H1 (cell line): ENCODE results near the gene RAP1A. TPM values are rescaled to one million over a fixed set of nuclear protein-coding genes. Genes with fewer than 3 reads are reported as not detected.

Experiments used
- CTCF ChIA-PET: fragments of 300-600 bp; sonication (Branson Sonifier 250); formaldehyde crosslinking; loops from one replicate; lab custom pipeline; 2021; ENCODE audit not compliant: partially characterized antibody; lab: Charles Lee
- POLR2A ChIA-PET: fragments of 300-600 bp; sonication (Branson Sonifier 250); formaldehyde crosslinking; loops from one replicate; lab custom pipeline; 2021; ENCODE audit warnings: inconsistent platforms; ENCODE audit not compliant: partially characterized antibody; lab: Charles Lee
- DNase-seq, 2 experiments: peaks; one replicate each; pipeline versions ENCODE4 v3.0.0 to v3.0.0-alpha.2; 2010 to 2022; ENCODE audit warnings: low spot score in 2 of 2, low read depth in 1 of 2, mixed read lengths in 1 of 2
- FAIRE-seq: peaks from 2 replicates; lab custom pipeline; 2011; peaks lifted over from hg19 to GRCh38; lab: Jason Lieb, UNC
- H2AFZ ChIP-seq: 2 replicates; pipeline ENCODE4 v1.8.1; 2012; ENCODE audit warnings: low read length, inconsistent platforms
- H2AK5ac ChIP-seq: 2 replicates; pipeline ENCODE4 v1.6.1; 2013; ENCODE audit warnings: low read depth, low read length
- H2BK120ac ChIP-seq: replicated peaks from 2 replicates; pipeline ENCODE3; 2013; ENCODE audit warnings: low read depth, low read length, inconsistent platforms
- H2BK12ac ChIP-seq: 2 replicates; pipeline ENCODE4 v1.6.1; 2013; ENCODE audit warnings: low read depth, low read length
- H2BK15ac ChIP-seq: 2 replicates; pipeline ENCODE4 v1.6.1; 2013; ENCODE audit warnings: low read length
- H2BK20ac ChIP-seq: 2 replicates; pipeline ENCODE4 v1.6.1; 2013; ENCODE audit warnings: low read length
- H2BK5ac ChIP-seq: 2 replicates; pipeline ENCODE4 v1.6.1; 2013; ENCODE audit warnings: low read depth, low read length
- H3K14ac ChIP-seq: 2 replicates; pipeline ENCODE4 v1.6.1; 2013; ENCODE audit warnings: inconsistent platforms; ENCODE audit not compliant: insufficient read length
- H3K18ac ChIP-seq: 2 replicates; pipeline ENCODE4 v1.6.1; 2013; ENCODE audit warnings: low read length; ENCODE audit errors: extremely low read depth
- H3K23ac ChIP-seq: 2 replicates; pipeline ENCODE4 v1.6.1; 2013; ENCODE audit warnings: inconsistent platforms; ENCODE audit not compliant: insufficient read length
- H3K23me2 ChIP-seq: 2 replicates; pipeline ENCODE4 v1.6.1; 2013; ENCODE audit warnings: low read depth, low read length
- H3K27ac ChIP-seq: 2 replicates; pipeline ENCODE4 v1.6.1; 2011; ENCODE audit warnings: low read depth, low read length, inconsistent platforms
- H3K27me3 ChIP-seq, 4 experiments: replicated peaks in 1 of 4; 1 replicate in 1 of 4; 2 replicates in 3 of 4; pipeline versions ENCODE4 v1.6.1 to v1.8.1; 2011 to 2013; ENCODE audit warnings: low read length in 3 of 4, mild to moderate bottlenecking in 3 of 4, inconsistent platforms in 2 of 4, mixed read lengths in 2 of 4, moderate library complexity in 1 of 4; ENCODE audit not compliant: control insufficient read depth in 3 of 4, insufficient read depth in 3 of 4; ENCODE audit errors: extremely low read depth in 1 of 4
- H3K36me3 ChIP-seq, 4 experiments: 2 replicates each; pipeline versions ENCODE4 v1.6.1 to v1.8.1; 2011 to 2013; ENCODE audit warnings: mild to moderate bottlenecking in 4 of 4, low read length in 3 of 4, moderate library complexity in 2 of 4, control low read depth in 1 of 4, inconsistent platforms in 1 of 4; ENCODE audit not compliant: insufficient read depth in 4 of 4, control insufficient read depth in 2 of 4
- H3K4ac ChIP-seq: replicated peaks from 2 replicates; pipeline ENCODE3; 2013; ENCODE audit warnings: low read length, low read depth, mixed read lengths, inconsistent platforms; ENCODE audit not compliant: insufficient read length
- H3K4me1 ChIP-seq, 4 experiments: replicated peaks in 1 of 4; 1 replicate in 1 of 4; 2 replicates in 3 of 4; pipeline versions ENCODE4 v1.6.1 to v1.8.1; 2011 to 2013; ENCODE audit warnings: low read length in 3 of 4, inconsistent platforms in 2 of 4, mixed read lengths in 1 of 4; ENCODE audit not compliant: insufficient read depth in 4 of 4, control insufficient read depth in 3 of 4
- H3K4me2 ChIP-seq, 2 experiments: 2 replicates each; pipeline versions ENCODE4 v1.6.1 to v1.8.1; 2011 to 2013; ENCODE audit warnings: low read depth in 2 of 2, low read length in 2 of 2, control low read depth in 1 of 2, inconsistent platforms in 1 of 2, mild to moderate bottlenecking in 1 of 2; ENCODE audit not compliant: insufficient read depth in 1 of 2
- H3K4me3 ChIP-seq, 4 experiments: fragments of 200-600, 300-600 bp in 1 of 4; sonication (generic), shearing (Covaris generic), sonication (Bioruptor Twin) in 1 of 4; 2 replicates each; pipeline versions ENCODE4 v1.5.1 to v1.8.1; 2011 to 2016; ENCODE audit warnings: low read length in 4 of 4, low read depth in 3 of 4, control low read depth in 2 of 4, inconsistent platforms in 2 of 4, mild to moderate bottlenecking in 2 of 4, mixed read lengths in 1 of 4, moderate library complexity in 1 of 4; ENCODE audit not compliant: insufficient read depth in 2 of 4; ENCODE audit errors: extremely low read depth in 1 of 4
- H3K56ac ChIP-seq: replicated peaks from 2 replicates; pipeline ENCODE3; 2013; ENCODE audit warnings: low read depth, mild to moderate bottlenecking, mixed read lengths, low read length, inconsistent platforms; ENCODE audit not compliant: insufficient read length
- H3K79me1 ChIP-seq: 2 replicates; pipeline ENCODE4 v1.6.1; 2013; ENCODE audit warnings: low read depth, low read length, control low read depth
- H3K79me2 ChIP-seq, 2 experiments: 2 replicates each; pipeline versions ENCODE4 v1.6.1 to v1.8.1; 2012 to 2013; ENCODE audit warnings: low read length in 2 of 2, mild to moderate bottlenecking in 2 of 2, inconsistent platforms in 1 of 2; ENCODE audit not compliant: insufficient read depth in 2 of 2, control insufficient read depth in 1 of 2
- H3K9ac ChIP-seq, 4 experiments: replicated peaks in 1 of 4; 1 replicate in 1 of 4; 2 replicates in 3 of 4; pipeline versions ENCODE4 v1.6.1 to v1.8.1; 2011 to 2013; ENCODE audit warnings: low read depth in 3 of 4, low read length in 3 of 4, control low read depth in 2 of 4, mild to moderate bottlenecking in 2 of 4, moderate library complexity in 2 of 4, inconsistent platforms in 1 of 4; ENCODE audit errors: extremely low read depth in 1 of 4
- H3K9me3 ChIP-seq, 2 experiments: 2 replicates each; pipeline versions ENCODE4 v1.6.1 to v1.8.1; 2012 to 2013; ENCODE audit warnings: mild to moderate bottlenecking in 2 of 2, moderate library complexity in 2 of 2, control low read depth in 1 of 2, inconsistent platforms in 1 of 2, low read depth in 1 of 2, low read length in 1 of 2, mixed read lengths in 1 of 2; ENCODE audit not compliant: insufficient read depth in 2 of 2
- H4K20me1 ChIP-seq, 2 experiments: replicated peaks in 1 of 2; 2 replicates each; pipeline versions ENCODE3 to v1.8.1; 2011 to 2013; ENCODE audit warnings: inconsistent platforms in 2 of 2, low read length in 2 of 2, mild to moderate bottlenecking in 1 of 2; ENCODE audit not compliant: insufficient read depth in 2 of 2, control insufficient read depth in 1 of 2
- H4K5ac ChIP-seq: 2 replicates; pipeline ENCODE4 v1.6.1; 2013; ENCODE audit warnings: low read length, low read depth, mixed read lengths, inconsistent platforms; ENCODE audit not compliant: insufficient read length
- H4K8ac ChIP-seq: 2 replicates; pipeline ENCODE4 v1.8.0; 2013; ENCODE audit warnings: mild to moderate bottlenecking, moderate library complexity, low read length, inconsistent platforms; ENCODE audit not compliant: insufficient read depth; ENCODE audit errors: extremely low read depth
- H4K91ac ChIP-seq: replicated peaks from 2 replicates; pipeline ENCODE3; 2013; ENCODE audit warnings: low read length, mixed read lengths, inconsistent platforms; ENCODE audit not compliant: insufficient read length
- CBX5 ChIP-seq: fragments of 300-800, 300-1000 bp; sonication (generic); IDR thresholded peaks from 2 replicates; pipeline ENCODE4 v1.7.1; 2016; ENCODE audit warnings: antibody characterized with exemption, low read length, low read depth
- CHD1 ChIP-seq: IDR thresholded peaks from 2 replicates; pipeline ENCODE4 v1.6.1; 2012; ENCODE audit warnings: low read depth, low read length, improper control_type of control experiment
- EP300 ChIP-seq, 2 experiments: IDR thresholded peaks; 1 replicate in 1 of 2; 2 replicates in 1 of 2; pipeline ENCODE4 v1.6.1; 2011 to 2012; ENCODE audit warnings: low read depth in 2 of 2, low read length in 2 of 2, mild to moderate bottlenecking in 2 of 2, borderline replicate concordance in 1 of 2, inconsistent platforms in 1 of 2, moderate library complexity in 1 of 2
- KDM1A ChIP-seq: fragments of 200-600, 300-600 bp; sonication (generic); IDR thresholded peaks from 2 replicates; pipeline ENCODE4 v1.7.1; 2016; ENCODE audit warnings: mild to moderate bottlenecking, low read length, borderline replicate concordance
- SUZ12 ChIP-seq: fragments of 200-600 bp; sonication (generic); IDR thresholded peaks from 2 replicates; pipeline ENCODE4 v1.6.1; 2012; ENCODE audit warnings: mild to moderate bottlenecking, inconsistent platforms, low read length, moderate library complexity, mixed read lengths
- USF2 ChIP-seq: IDR thresholded peaks from 2 replicates; pipeline ENCODE4 v1.6.1; 2011; ENCODE audit warnings: low read length, improper control_type of control experiment
- ZNF274 ChIP-seq: IDR thresholded peaks from 2 replicates; pipeline ENCODE4 v1.7.0; 2012; ENCODE audit warnings: low read length, borderline replicate concordance; ENCODE audit errors: extremely low read depth
- WGBS, 2 experiments: shearing (Covaris generic) in 1 of 2; methylation state at CpG; one replicate each; pipeline versions ENCODE4 v1.1.6 to v1.1.7; 2013 to 2015; ENCODE audit warnings: low lambda C conversion rate in 2 of 2, mixed read lengths in 2 of 2, inconsistent platforms in 1 of 2, low coverage in 1 of 2, missing lambda C conversion rate in 1 of 2; ENCODE audit not compliant: insufficient replicate concordance in 2 of 2, insufficient coverage in 1 of 2, insufficient read length in 1 of 2; ENCODE audit errors: extremely low coverage in 1 of 2, missing lambda C conversion rate in 1 of 2; 5-methylcytosine and 5-hydroxymethylcytosine counted together
- polyA plus RNA-seq, 7 experiments: library from polyadenylated mRNA; depleted of rRNA in 3 of 7; stranded (reverse) in 5 of 7; unstranded in 2 of 7; fragments of >200 nt in 5 of 7; fragments of 200-250 nt in 2 of 7; gene quantifications; 1 replicate in 5 of 7; 2 replicates in 1 of 7; 4 replicates in 1 of 7; pipeline versions ENCODE4 v1.2.1 to v1.2.3, GENCODE V29; 2011 to 2013; ENCODE audit warnings: missing spikeins in 2 of 7, mixed read lengths in 2 of 7
- total RNA-seq: library from RNA; stranded (reverse); fragmentation: NEBNext Ultra II Directional; extraction: Animal tissue kit (Norgen Biotek cat#: 25700); gene quantifications from 2 replicates; pipeline ENCODE4 v1.2.1, GENCODE V29; 2021
- TF ChIP-seq, protein P1 (sequence below): IDR thresholded peaks from 2 replicates; pipeline ENCODE4 v1.6.1; 2012; ENCODE audit warnings: inconsistent platforms

The RAP1A gene
- total and polyA plus RNA-seq, 2 of the 8 experiments (the other 6 are each of a cell fraction or from before 2014, with no cell fraction given): 10.9 to 35.8 TPM

GRCh38 chr1:111762332-111762731, 142.7 kb downstream of the RAP1A start:
- DNase-seq (no peak), FAIRE-seq (no peak)
- no peaks in the 10 kb centered on the region; the same call in 1 of the 2 replicates for H3K23me2 ChIP-seq
- no peak for TF ChIP-seq USF2
- TF ChIP-seq SUZ12: no peak
- TF ChIP-seq CHD1: no peak
- no peak for TF ChIP-seq EP300 (IDR thresholded peaks at IDR 0.05; ENCODE audit: borderline replicate concordance in 1 of 2, low read depth in 2 of 2, low read length in 2 of 2)
- TF ChIP-seq CBX5: no peak
- no peak for TF ChIP-seq KDM1A
- TF ChIP-seq ZNF274: no peak
- TF ChIP-seq, protein P1, sequence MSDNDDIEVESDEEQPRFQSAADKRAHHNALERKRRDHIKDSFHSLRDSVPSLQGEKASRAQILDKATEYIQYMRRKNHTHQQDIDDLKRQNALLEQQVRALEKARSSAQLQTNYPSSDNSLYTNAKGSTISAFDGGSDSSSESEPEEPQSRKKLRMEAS: no peak
- no peak overlapping the region for H3K4me2 ChIP-seq
- H4K8ac ChIP-seq: no peak overlapping the region
- H3K9me3 ChIP-seq: no peaks in the 10 kb centered on the region
- no peak overlapping the region for H2BK20ac ChIP-seq
- no peak overlapping the region for H4K5ac ChIP-seq
- H3K79me2 ChIP-seq: peaks cover 0 to 17% of the 10 kb centered on the region in 2 experiments; a peak in 2 of 4 replicates
- no peak overlapping the region for H3K4ac ChIP-seq
- no peak overlapping the region for H2AK5ac ChIP-seq
- H2BK15ac ChIP-seq: no peak overlapping the region
- H3K27ac ChIP-seq: no peak overlapping the region
- H3K23ac ChIP-seq: no peak overlapping the region
- no peak overlapping the region for H2BK12ac ChIP-seq
- ChIA-PET POLR2A (interaction anchor here (0.7 to 1.3 kb wide), 4 partner anchors 13 to 285 kb away, joined by 3 to 4 read pairs (median 3); no protein-coding TSS in a partner anchor), CTCF (interaction anchor here (0.6 to 40.4 kb wide), 3 partner anchors 33 to 240 kb away, joined by 3 to 1070 read pairs (median 3); partner anchors contain the start of gene INKA2)
- H3K36me3 ChIP-seq: peaks cover 10 to 84% (median 46%) of the 10 kb centered on the region in 4 experiments
- H3K27me3 ChIP-seq: no peaks in the 10 kb centered on the region
- no peak overlapping the region for H3K56ac ChIP-seq
- H3K9ac ChIP-seq: no peak overlapping the region
- H3K14ac ChIP-seq: no peak overlapping the region
- H3K4me1 ChIP-seq: no peaks in the 10 kb centered on the region
- H3K4me3 ChIP-seq: no peak overlapping the region
- H2BK120ac ChIP-seq: no peak overlapping the region
- H4K91ac ChIP-seq: no peak overlapping the region
- H3K18ac ChIP-seq: no peak overlapping the region
- no peaks in the 10 kb centered on the region; the same call in 1 of the 2 replicates for H3K79me1 ChIP-seq
- H4K20me1 ChIP-seq: no peaks in the 10 kb centered on the region
- WGBS, 2 experiments: 89% methylated on average over 2 of the region's 2 CpGs; no CpG with 5 or more reads in 1 of the 2 experiments
- H2BK5ac ChIP-seq: no peak overlapping the region
- H2AFZ ChIP-seq: no peak overlapping the region
